ENCODE data around the gene SPRY1. TPM values are rescaled to one million over a fixed set of nuclear protein-coding genes. Genes with fewer than 3 reads are reported as not detected.

Gene SPRY1, protein sequence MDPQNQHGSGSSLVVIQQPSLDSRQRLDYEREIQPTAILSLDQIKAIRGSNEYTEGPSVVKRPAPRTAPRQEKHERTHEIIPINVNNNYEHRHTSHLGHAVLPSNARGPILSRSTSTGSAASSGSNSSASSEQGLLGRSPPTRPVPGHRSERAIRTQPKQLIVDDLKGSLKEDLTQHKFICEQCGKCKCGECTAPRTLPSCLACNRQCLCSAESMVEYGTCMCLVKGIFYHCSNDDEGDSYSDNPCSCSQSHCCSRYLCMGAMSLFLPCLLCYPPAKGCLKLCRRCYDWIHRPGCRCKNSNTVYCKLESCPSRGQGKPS
- total RNA-seq (10 to 100 TPM in 2 of 5 donors, 1 to 10 TPM in 3; 3.2 to 18.6 (median 7.1) TPM), total RNA-seq (1.8 to 248 (median 19.5) reads per million in 29 experiments)
- total RNA-seq (2013) = 4.5 TPM

DNA sequence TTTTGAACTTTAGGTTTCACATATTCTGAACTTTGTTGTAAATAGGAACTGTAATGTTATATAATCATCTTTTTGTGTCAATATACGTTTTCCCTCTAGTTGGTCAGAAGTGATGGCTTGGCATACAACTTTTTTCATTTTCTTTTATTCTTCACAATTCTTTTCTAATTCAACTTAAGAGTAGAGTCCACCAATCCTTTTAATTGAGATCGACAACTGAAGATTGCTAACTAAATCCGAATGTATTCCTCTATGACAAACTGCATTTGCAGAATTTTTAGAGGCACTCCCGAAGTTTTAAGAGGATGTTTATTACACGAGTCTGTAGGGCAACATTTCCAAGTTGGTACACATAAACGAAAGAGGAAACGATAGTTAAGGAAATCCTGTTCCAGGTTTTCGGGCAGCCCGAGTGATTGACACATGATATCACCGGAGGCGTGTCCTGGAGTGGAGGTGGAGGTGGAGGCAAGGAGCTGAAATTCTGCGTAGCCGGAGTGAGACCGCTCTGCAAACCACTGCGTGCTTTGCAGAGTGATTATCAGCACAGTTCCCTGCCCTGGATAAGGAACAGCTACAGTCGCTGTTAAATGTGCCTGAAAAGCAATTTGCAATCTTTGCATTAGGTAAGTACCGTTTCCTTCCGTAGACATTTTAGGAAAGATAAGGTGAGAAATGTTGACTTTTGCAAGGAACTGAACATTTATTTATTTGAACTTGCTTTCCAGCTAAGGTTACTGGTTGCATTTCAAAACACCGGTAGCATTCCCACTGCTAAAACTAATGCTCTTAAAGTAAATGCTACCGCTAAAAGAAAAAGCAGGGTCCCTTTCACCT lies at the start of gene SPRY1:
Gene SPRY1 (plus strand): TSS at position 489 of the 837 bp plus-strand sequence. CDS start 4,797 bp downstream, outside the sequence.
- ChIA-PET CTCF (interaction anchor here in 1 of 2 donors (0.6 kb wide), 1 partner anchor 78 kb away, joined by 3 read pairs; no protein-coding TSS in a partner anchor), POLR2A (interaction anchor here in 1 of 2 donors (0.6 kb wide), 1 partner anchor 664 kb away, joined by 3 read pairs; the partner anchor contains the start of gene BBS12)
- ATAC-seq (replicated peaks in 1 of 4) (peak; percentile 61 to 69 (median 68)), DNase-seq (peak; percentile 46 to 81 (median 67))
- H3K36me3 Mint-ChIP-seq = no peaks in the 10 kb centered on the region
- no peaks in the 10 kb centered on the region for H3K36me3 ChIP-seq (ENCODE audit: control insufficient read depth in 2 of 2, extremely low read depth in 1 of 2, insufficient read depth in 1 of 2, low read length in 1 of 2)
- H3K27ac ChIP-seq (ENCODE audit: low read length) = peak within 1 kb of the TSS; percentile 46
- no peaks in the 10 kb centered on the region for H3K9me3 ChIP-seq
- H3K4me1 ChIP-seq (ENCODE audit: control insufficient read depth in 1 of 2, extremely low read depth in 1 of 2, insufficient read depth in 2 of 2, low read length in 2 of 2) = peaks cover 6 to 29% of the 10 kb centered on the region in 2 experiments
- H3K9me3 Mint-ChIP-seq = no peaks in the 10 kb centered on the region
- peak within 1 kb of the TSS; percentile 71 to 76 for H3K27ac Mint-ChIP-seq
- peaks cover 0 to 23% of the 10 kb centered on the region in 2 experiments for H3K27me3 ChIP-seq (replicated peaks in 1 of 2; ENCODE audit: control insufficient read depth in 2 of 2, extremely low read depth in 1 of 2, insufficient read depth in 2 of 2, low read length in 1 of 2)
- WGBS (ENCODE audit: insufficient coverage) = 0% methylated on average over 14 of the region's 20 CpGs
- H3K4me3 ChIP-seq (ENCODE audit: control insufficient read depth in 1 of 2, extremely low read depth in 1 of 2, low read length in 1 of 2) = peak within 1 kb of the TSS; percentile 70 to 78
- peak within 1 kb of the TSS; percentile 88 to 90 (median 88) for H3K4me3 Mint-ChIP-seq
- peaks cover 5 to 33% of the 10 kb centered on the region in 2 donors for H3K27me3 Mint-ChIP-seq
- peaks cover 25 to 29% (median 28%) of the 10 kb centered on the region in 3 donors for H3K4me1 Mint-ChIP-seq

DNA sequence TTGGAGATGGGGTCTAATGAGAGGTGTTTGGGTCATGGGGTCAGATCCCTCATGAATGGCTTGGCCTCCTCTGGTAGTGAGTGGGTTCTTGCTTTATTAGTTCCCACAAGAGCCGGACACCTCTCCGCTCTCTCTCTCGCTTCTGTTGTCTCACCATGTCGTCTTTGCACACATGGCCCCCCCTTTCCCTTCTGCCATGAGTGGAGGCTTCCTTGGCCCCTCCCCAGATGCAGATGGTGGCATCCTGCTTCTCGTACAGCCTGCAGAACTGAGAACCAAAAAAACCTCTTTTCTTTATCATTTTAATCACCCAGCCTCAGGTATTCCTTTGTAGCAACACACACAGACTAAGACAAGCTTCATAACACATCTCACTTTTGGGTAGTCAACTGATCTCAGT lies 49.6 kb upstream of the SPRY1 start:
- CTCF ChIA-PET = interaction anchor here in 1 of 2 donors (0.6 kb wide), 1 partner anchor 333 kb away, joined by 3 read pairs; no protein-coding TSS in a partner anchor
- DNase-seq = no peak
- no peaks in the 10 kb centered on the region for H3K36me3 Mint-ChIP-seq

DNA sequence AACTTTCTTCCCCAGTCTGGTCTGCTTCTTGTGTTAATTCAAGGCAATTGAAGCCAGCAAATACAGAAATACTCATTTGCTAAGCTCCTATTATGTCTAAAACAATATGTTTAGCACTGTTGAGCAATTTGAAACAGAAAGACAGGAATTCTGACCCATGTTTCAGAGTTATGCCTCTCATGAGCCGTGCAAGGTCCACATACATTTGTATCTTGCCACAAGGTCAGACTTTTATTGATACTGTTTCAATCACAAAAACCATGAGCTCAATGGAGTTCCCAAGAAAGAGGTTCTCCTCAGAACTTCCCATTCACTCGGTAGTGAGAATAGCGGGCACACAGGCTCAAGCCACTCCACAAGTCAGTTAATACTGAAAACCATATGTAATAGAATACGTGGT lies 47.6 kb upstream of the SPRY1 start:
- H3K27ac Mint-ChIP-seq = no peak overlapping the region
- H3K4me3 Mint-ChIP-seq = no peak overlapping the region
- H3K4me1 Mint-ChIP-seq = peaks cover 7 to 10% (median 8%) of the 10 kb centered on the region in 3 donors
- DNase-seq (no peak), ATAC-seq (replicated peaks in 1 of 4) (no peak)
- Histone ChIP-seq H3K4me3 (ENCODE audit: control insufficient read depth in 1 of 2, extremely low read depth in 1 of 2, low read length in 1 of 2) (no peak overlapping the region), H3K36me3 (ENCODE audit: control insufficient read depth in 2 of 2, extremely low read depth in 1 of 2, insufficient read depth in 1 of 2, low read length in 1 of 2) (no peaks in the 10 kb centered on the region), H3K27ac (ENCODE audit: low read length) (no peak overlapping the region), H3K27me3 (replicated peaks in 1 of 2; ENCODE audit: control insufficient read depth in 2 of 2, extremely low read depth in 1 of 2, insufficient read depth in 2 of 2, low read length in 1 of 2) (no peaks in the 10 kb centered on the region), H3K9me3 (no peaks in the 10 kb centered on the region), H3K4me1 (ENCODE audit: control insufficient read depth in 1 of 2, extremely low read depth in 1 of 2, insufficient read depth in 2 of 2, low read length in 2 of 2) (peaks cover 0 to 5% of the 10 kb centered on the region in 2 experiments)
- 100% methylated on average over 1 of the region's 4 CpGs for WGBS (ENCODE audit: insufficient coverage)
- H3K36me3 Mint-ChIP-seq = no peaks in the 10 kb centered on the region
- ChIA-PET POLR2A (no interaction called here), CTCF (interaction anchor here in 1 of 2 donors (0.5 kb wide), 1 partner anchor 25 kb away, joined by 3 read pairs; no protein-coding TSS in a partner anchor)
- no peaks in the 10 kb centered on the region for H3K9me3 Mint-ChIP-seq
- peaks cover 8 to 9% of the 10 kb centered on the region in 2 donors for H3K27me3 Mint-ChIP-seq

More for the DNA sequence above, 49.6 kb upstream of the SPRY1 start:
- POLR2A ChIA-PET = no interaction called here
- Histone ChIP-seq H3K36me3 (ENCODE audit: control insufficient read depth in 2 of 2, extremely low read depth in 1 of 2, insufficient read depth in 1 of 2, low read length in 1 of 2) (no peaks in the 10 kb centered on the region), H3K9me3 (no peaks in the 10 kb centered on the region), H3K4me1 (ENCODE audit: control insufficient read depth in 1 of 2, extremely low read depth in 1 of 2, insufficient read depth in 2 of 2, low read length in 2 of 2) (peaks cover 0 to 2% of the 10 kb centered on the region in 2 experiments), H3K27ac (ENCODE audit: low read length) (no peak overlapping the region), H3K4me3 (ENCODE audit: control insufficient read depth in 1 of 2, extremely low read depth in 1 of 2, low read length in 1 of 2) (no peak overlapping the region), H3K27me3 (replicated peaks in 1 of 2; ENCODE audit: control insufficient read depth in 2 of 2, extremely low read depth in 1 of 2, insufficient read depth in 2 of 2, low read length in 1 of 2) (no peaks in the 10 kb centered on the region)
- 40% methylated on average over 4 of the region's 5 CpGs for WGBS (ENCODE audit: insufficient coverage)
- Mint-ChIP-seq H3K27ac (no peak overlapping the region), H3K4me3 (no peak overlapping the region), H3K27me3 (peaks cover 6 to 8% of the 10 kb centered on the region in 2 donors), H3K9me3 (no peaks in the 10 kb centered on the region), H3K4me1 (peaks cover 0 to 4% (median 0%) of the 10 kb centered on the region in 3 donors)
- ATAC-seq (replicated peaks in 1 of 4) = no peak

DNA sequence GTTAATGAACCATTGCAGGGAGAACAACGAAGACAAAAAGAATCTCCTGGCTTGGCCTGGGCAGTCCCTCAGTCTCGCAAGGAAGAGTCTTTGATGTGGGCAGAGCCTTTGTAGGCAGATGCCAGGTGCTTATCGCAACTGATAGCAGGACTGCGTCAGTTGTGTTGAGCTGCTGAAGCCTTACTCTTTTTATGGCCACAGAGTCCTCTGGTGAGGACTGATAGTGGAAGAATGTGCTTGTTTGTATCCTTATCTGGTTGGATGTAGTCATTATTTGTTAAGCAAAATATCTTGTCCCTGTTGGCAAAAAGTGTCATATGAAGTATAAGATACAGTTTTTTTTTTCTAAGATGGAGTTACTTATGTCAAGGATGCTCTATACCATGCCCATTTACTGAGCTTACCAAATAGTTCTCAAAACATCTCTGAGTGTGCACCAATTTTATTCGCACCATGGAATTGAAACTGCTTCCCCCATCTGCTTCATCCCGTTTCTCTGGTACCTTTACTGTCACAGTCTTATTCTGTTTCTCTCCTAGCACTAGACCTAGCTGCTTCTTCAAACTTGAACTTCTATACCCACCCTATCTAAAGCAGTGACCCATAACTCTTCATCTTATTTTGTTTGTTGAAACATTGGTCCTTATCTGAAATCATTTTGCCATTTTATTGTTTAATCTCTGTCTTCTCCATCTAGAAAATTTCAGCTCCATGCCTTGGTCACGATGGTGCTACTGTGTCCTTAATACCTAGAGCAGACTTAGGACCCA lies 47.0 kb upstream of the SPRY1 start:
- H3K36me3 ChIP-seq (ENCODE audit: control insufficient read depth in 2 of 2, extremely low read depth in 1 of 2, insufficient read depth in 1 of 2, low read length in 1 of 2) = no peaks in the 10 kb centered on the region
- DNase-seq (no peak), ATAC-seq (replicated peaks in 1 of 4) (no peak)
- no peaks in the 10 kb centered on the region for H3K27me3 ChIP-seq (replicated peaks in 1 of 2; ENCODE audit: control insufficient read depth in 2 of 2, extremely low read depth in 1 of 2, insufficient read depth in 2 of 2, low read length in 1 of 2)
- ChIA-PET CTCF (interaction anchor here in 1 of 2 donors (0.5 kb wide), 1 partner anchor 25 kb away, joined by 3 read pairs; no protein-coding TSS in a partner anchor), POLR2A (no interaction called here)
- Mint-ChIP-seq H3K9me3 (no peaks in the 10 kb centered on the region), H3K4me1 (peaks cover 7 to 10% (median 8%) of the 10 kb centered on the region in 3 donors), H3K27ac (no peak overlapping the region), H3K4me3 (no peak overlapping the region), H3K27me3 (peaks cover 8 to 9% of the 10 kb centered on the region in 2 donors), H3K36me3 (no peaks in the 10 kb centered on the region)
- WGBS (ENCODE audit: insufficient coverage) = 42% methylated on average over 6 of the region's 7 CpGs
- H3K27ac ChIP-seq (ENCODE audit: low read length) = no peak overlapping the region
- peaks cover 0 to 5% of the 10 kb centered on the region in 2 experiments for H3K4me1 ChIP-seq (ENCODE audit: control insufficient read depth in 1 of 2, extremely low read depth in 1 of 2, insufficient read depth in 2 of 2, low read length in 2 of 2)
- no peak overlapping the region for H3K4me3 ChIP-seq (ENCODE audit: control insufficient read depth in 1 of 2, extremely low read depth in 1 of 2, low read length in 1 of 2)
- no peaks in the 10 kb centered on the region for H3K9me3 ChIP-seq

DNA sequence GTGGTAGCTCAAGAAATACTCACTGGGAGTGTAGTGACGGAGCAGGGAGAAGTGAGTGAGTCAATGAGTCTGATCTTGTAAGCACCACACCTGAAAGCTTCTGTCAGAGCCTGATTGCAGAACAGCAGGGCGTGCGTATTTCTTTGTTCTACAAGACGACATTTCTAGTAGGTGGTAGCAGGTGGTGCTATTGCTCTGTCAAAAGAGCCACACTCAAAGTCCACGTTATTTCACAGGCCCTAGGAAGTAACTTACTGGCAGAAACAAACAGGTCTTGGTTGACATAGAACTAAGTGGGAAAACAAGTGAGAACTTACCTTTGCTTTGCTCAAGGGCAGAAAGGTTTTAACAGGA lies 46.4 kb upstream of the SPRY1 start:
- ATAC-seq (replicated peaks in 1 of 4) (no peak), DNase-seq (peak in 1 of 35 experiments; percentile 11)
- no peaks in the 10 kb centered on the region for H3K9me3 Mint-ChIP-seq
- Histone ChIP-seq H3K27me3 (replicated peaks in 1 of 2; ENCODE audit: control insufficient read depth in 2 of 2, extremely low read depth in 1 of 2, insufficient read depth in 2 of 2, low read length in 1 of 2) (no peaks in the 10 kb centered on the region), H3K4me3 (ENCODE audit: control insufficient read depth in 1 of 2, extremely low read depth in 1 of 2, low read length in 1 of 2) (no peak overlapping the region), H3K4me1 (ENCODE audit: control insufficient read depth in 1 of 2, extremely low read depth in 1 of 2, insufficient read depth in 2 of 2, low read length in 2 of 2) (peaks cover 0 to 5% of the 10 kb centered on the region in 2 experiments), H3K27ac (ENCODE audit: low read length) (no peak overlapping the region), H3K9me3 (no peaks in the 10 kb centered on the region), H3K36me3 (ENCODE audit: control insufficient read depth in 2 of 2, extremely low read depth in 1 of 2, insufficient read depth in 1 of 2, low read length in 1 of 2) (no peaks in the 10 kb centered on the region)
- ChIA-PET POLR2A (no interaction called here), CTCF (interaction anchor here in 1 of 2 donors (0.6 kb wide), 1 partner anchor 134 kb away, joined by 4 read pairs; no protein-coding TSS in a partner anchor)
- 50% methylated on average over 2 of the region's 5 CpGs for WGBS (ENCODE audit: insufficient coverage)
- H3K4me1 Mint-ChIP-seq = peaks cover 7 to 10% (median 8%) of the 10 kb centered on the region in 3 donors
- no peak overlapping the region for H3K4me3 Mint-ChIP-seq
- no peaks in the 10 kb centered on the region for H3K36me3 Mint-ChIP-seq
- peaks cover 8 to 9% of the 10 kb centered on the region in 2 donors for H3K27me3 Mint-ChIP-seq
- no peak overlapping the region for H3K27ac Mint-ChIP-seq
